Sigmoid colon (tissue), 4 donors: Measurements from ENCODE around the gene BCL2L1.

Source experiments
- CTCF ChIP-seq, 4 experiments: fragments of 450-650 bp in 3 of 4; fragments of 200-600 bp in 1 of 4; IDR thresholded peaks; one replicate each; pipeline ENCODE4 v1.5.1; 2016 to 2019; ENCODE audit warnings: antibody characterized with exemption in 4 of 4, mild to moderate bottlenecking in 3 of 4, moderate library complexity in 2 of 4
- POLR2AphosphoS5 ChIP-seq, 4 donors: sonication (generic); formaldehyde crosslinking; IDR thresholded peaks; one replicate each; pipeline ENCODE4 v1.6.1; 2017; ENCODE audit warnings: antibody characterized with exemption in 4 of 4

DNA sequence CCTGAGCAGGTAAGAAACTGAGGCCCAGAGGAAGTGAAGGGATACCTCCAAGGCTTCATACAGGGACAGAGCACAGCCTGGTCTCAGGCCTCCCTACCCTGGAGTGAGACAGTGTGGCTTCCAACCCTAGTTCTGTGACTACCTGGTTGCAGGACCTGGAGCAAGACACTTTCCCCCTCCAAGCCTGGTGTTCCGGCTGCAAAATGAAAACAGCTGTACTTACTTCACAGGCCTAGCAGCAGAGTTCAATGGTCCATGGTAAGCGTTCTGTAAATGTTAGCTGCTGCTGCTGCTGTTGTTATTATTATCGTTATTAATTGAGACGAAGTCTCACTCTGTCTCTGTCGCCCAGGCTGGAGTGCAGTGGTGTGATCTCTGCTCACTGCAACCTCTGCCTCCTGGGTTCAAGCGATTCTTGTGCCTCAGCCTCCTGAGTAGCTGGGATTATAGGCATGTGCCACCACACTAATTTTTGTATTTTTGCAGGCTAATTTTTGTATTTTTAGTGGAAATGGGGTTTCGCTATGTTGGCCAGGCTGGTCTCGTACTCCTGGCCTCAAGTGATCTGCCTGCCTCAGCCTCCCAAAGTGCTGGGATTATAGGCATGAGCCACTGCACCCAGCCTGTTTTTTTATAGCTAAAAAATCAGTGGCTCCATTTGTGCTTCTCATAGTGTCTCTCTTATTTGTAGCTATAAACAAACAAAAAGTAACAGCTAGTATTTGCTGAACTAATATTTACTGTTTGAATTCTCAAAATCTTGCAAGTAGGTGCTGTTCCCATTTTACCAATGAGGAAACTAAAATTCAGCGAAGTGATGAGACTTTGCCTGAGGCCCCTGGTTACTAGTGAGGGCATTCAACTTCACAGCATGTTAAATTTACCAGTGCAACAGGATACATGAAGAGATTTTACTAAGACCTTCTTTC lies 43.0 kb downstream of the BCL2L1 start:
- TF ChIP-seq CTCF (IDR thresholded peaks at IDR 0.05): no peak
- no peak for TF ChIP-seq POLR2AphosphoS5 (IDR thresholded peaks at IDR 0.05)
